Bronchial epithelial cell (primary cell): ENCODE results near the gene SDC4. TPM values are rescaled to one million over a fixed set of nuclear protein-coding genes. Genes with fewer than 3 reads are reported as not detected.

Source experiments
- DNase-seq: peaks from one replicate; pipeline ENCODE4 v3.0.0-alpha.2; 2010; ENCODE audit warnings: low read depth
- FAIRE-seq: peaks from 2 replicates; lab custom pipeline; 2011; peaks lifted over from hg19 to GRCh38; lab: Jason Lieb, UNC
- H3K27me3 ChIP-seq: 2 replicates; pipeline ENCODE4 v1.5.1; 2011; ENCODE audit warnings: low read length; ENCODE audit not compliant: control insufficient read depth, insufficient read depth
- H3K36me3 ChIP-seq: 2 replicates; pipeline ENCODE4 v1.5.1; 2011; ENCODE audit warnings: low read length; ENCODE audit not compliant: control insufficient read depth, insufficient read depth
- H3K4me3 ChIP-seq: 2 replicates; pipeline ENCODE4 v1.5.1; 2011; ENCODE audit warnings: mild to moderate bottlenecking, low read depth, low read length, control low read depth
- CTCF ChIP-seq: IDR thresholded peaks from 2 replicates; pipeline ENCODE4 v1.5.1; 2011; ENCODE audit warnings: mild to moderate bottlenecking, moderate library complexity, low read length, control low read depth, inconsistent platforms; ENCODE audit not compliant: insufficient read depth, severe bottlenecking
- total RNA-seq: library from RNA; depleted of rRNA; stranded (reverse); fragments of >200 nt; gene quantifications from 2 replicates; pipeline ENCODE4 v1.2.1, GENCODE V29; 2014

Gene SDC4
- total RNA-seq, 1 donor from 2014 or later: 272 TPM

GRCh38 chr20:45336530-45337366 lies 11.5 kb downstream of the SDC4 start:
- TF ChIP-seq CTCF: no peak
- Histone ChIP-seq H3K36me3 (peaks cover 27% of the 10 kb centered on the region), H3K27me3 (no peaks in the 10 kb centered on the region), H3K4me3 (no peak overlapping the region)
- DNase-seq (peak; percentile 99), FAIRE-seq (peak; percentile 83)

- TF ChIP-seq CTCF: no peak
- Histone ChIP-seq H3K36me3 (peaks cover 48% of the 10 kb centered on the region), H3K4me3 (no peak overlapping the region), H3K27me3 (no peaks in the 10 kb centered on the region)
- no peak for FAIRE-seq
- DNase-seq: no peak
These were observed 17.7 kb downstream of the SDC4 start for GRCh38 chr20:45330476-45330875.

- peak; percentile 2 for TF ChIP-seq CTCF
- FAIRE-seq (no peak), DNase-seq (no peak)
- Histone ChIP-seq H3K27me3 (no peaks in the 10 kb centered on the region), H3K36me3 (peaks cover 41% of the 10 kb centered on the region), H3K4me3 (no peak overlapping the region)
These were observed 18.5 kb downstream of the SDC4 start for GRCh38 chr20:45329497-45330319.

- FAIRE-seq (no peak), DNase-seq (no peak)
- TF ChIP-seq CTCF: no peak
These were observed 19.8 kb downstream of the SDC4 start for GRCh38 chr20:45328451-45328850.

GRCh38 chr20:45325371-45325770 lies 22.9 kb downstream of the SDC4 start:
- DNase-seq (no peak), FAIRE-seq (no peak)
- Histone ChIP-seq H3K36me3 (peaks cover 23% of the 10 kb centered on the region), H3K27me3 (no peaks in the 10 kb centered on the region), H3K4me3 (no peak overlapping the region)
- no peak for TF ChIP-seq CTCF

More at GRCh38 chr20:45328451-45328850, 19.8 kb downstream of the SDC4 start:
- H3K4me3 ChIP-seq: no peak overlapping the region
- no peaks in the 10 kb centered on the region for H3K27me3 ChIP-seq
- H3K36me3 ChIP-seq: peaks cover 40% of the 10 kb centered on the region
